HCT116 (cell line): ENCODE results near the gene GRB10. TPM values are rescaled to one million over a fixed set of nuclear protein-coding genes. Genes with fewer than 3 reads are reported as not detected.

Experiments used
- ATAC-seq: fragments of 200-7000 bp; cut with Tn5 transposase; 2 replicates; pipeline ENCODE4 v1.9.1; 2020; ENCODE audit warnings: mild to moderate bottlenecking, moderate library complexity
- BruUV-seq: library from RNA; stranded (reverse); fragments of 400-500 nt; replicated peaks from 2 replicates; lab custom pipeline; 2021; lab: Mats Ljungman, UMichigan
- CTCF ChIA-PET: fragments of 300-600 bp; sonication (Branson Sonifier 250); formaldehyde crosslinking; loops from one replicate; lab custom pipeline; 2021; ENCODE audit warnings: antibody characterized with exemption; lab: Charles Lee
- POLR2A ChIA-PET: fragments of 300-600, 350-600 bp; sonication (Branson Sonifier 250); formaldehyde crosslinking; loops from one replicate; lab custom pipeline; 2021; ENCODE audit warnings: antibody characterized with exemption; lab: Charles Lee
- RAD21 ChIA-PET, 2 experiments: fragments of 300-600 bp; sonication (Branson Sonifier 250); formaldehyde crosslinking; loops; one replicate each; lab custom pipeline; 2023; ENCODE audit warnings: low total read pairs in 2 of 2; ENCODE audit not compliant: uncharacterized antibody in 2 of 2, unreplicated experiment in 2 of 2, low non-redundant PET in 1 of 2; lab: Charles Lee
- DNase-seq: peaks from one replicate; pipeline ENCODE4 v3.0.0-alpha.2; 2010; ENCODE audit warnings: low read depth, low spot score
- H2AFZ ChIP-seq: fragments of 200-600 bp; shearing (Covaris generic), sonication (generic); 2 replicates; pipeline ENCODE4 v1.6.1; 2017; ENCODE audit warnings: low read depth, mixed run types, mixed read lengths, antibody characterized with exemption, low read length; ENCODE audit not compliant: poor library complexity, severe bottlenecking
- H3K27ac ChIP-seq: 2 replicates; pipeline ENCODE4 v1.5.1; 2012; ENCODE audit warnings: low read depth, low read length
- H3K27me3 ChIP-seq: fragments of 200-600 bp; sonication (generic); 2 replicates; pipeline ENCODE4 v1.6.1; 2016; ENCODE audit warnings: mixed run types, low read length, mixed read lengths; ENCODE audit not compliant: insufficient read depth
- H3K36me3 ChIP-seq, 2 experiments: fragments of 200-500 bp in 1 of 2; fragments of 200-600 bp in 1 of 2; sonication (Bioruptor generic) in 1 of 2; sonication (generic) in 1 of 2; 2 replicates each; pipeline versions ENCODE4 v1.5.1 to v1.6.1; 2014 to 2016; ENCODE audit warnings: low read length in 2 of 2, inconsistent platforms in 1 of 2, mixed read lengths in 1 of 2, mixed run types in 1 of 2; ENCODE audit not compliant: insufficient read depth in 2 of 2, control insufficient read depth in 1 of 2
- H3K4me1 ChIP-seq, 2 experiments: fragments of 200-600 bp in 1 of 2; sonication (generic) in 1 of 2; 2 replicates each; pipeline versions ENCODE4 v1.5.1 to v1.6.1; 2012 to 2017; ENCODE audit warnings: low read length in 2 of 2, inconsistent platforms in 1 of 2, mild to moderate bottlenecking in 1 of 2, mixed read lengths in 1 of 2, mixed run types in 1 of 2, moderate library complexity in 1 of 2; ENCODE audit not compliant: insufficient read depth in 2 of 2, control insufficient read depth in 1 of 2
- H3K4me2 ChIP-seq: fragments of 200-600 bp; sonication (generic); 2 replicates; pipeline ENCODE4 v1.6.1; 2017; ENCODE audit warnings: mixed run types, low read length, mixed read lengths
- H3K4me3 ChIP-seq, 2 experiments: fragments of 200-600 bp in 1 of 2; sonication (generic) in 1 of 2; replicated peaks in 1 of 2; 2 replicates each; pipeline ENCODE4 v1.5.1; 2011 to 2016; ENCODE audit warnings: low read length in 2 of 2, control low read depth in 1 of 2, low read depth in 1 of 2, mild to moderate bottlenecking in 1 of 2, mixed read lengths in 1 of 2, mixed run types in 1 of 2
- H3K79me2 ChIP-seq: fragments of 200-600 bp; sonication (generic); 2 replicates; pipeline ENCODE4 v1.6.1; 2017; ENCODE audit warnings: mild to moderate bottlenecking, mixed run types, low read length, moderate library complexity, mixed read lengths; ENCODE audit not compliant: insufficient read depth
- H3K9ac ChIP-seq: fragments of 200-600 bp; sonication (generic); 2 replicates; pipeline ENCODE4 v1.6.1; 2016; ENCODE audit warnings: low read length, mixed read lengths
- H3K9me2 ChIP-seq: fragments of 200-600 bp; sonication (generic), shearing (Covaris generic); 2 replicates; pipeline ENCODE4 v1.6.1; 2017; ENCODE audit warnings: mixed run types, mild to moderate bottlenecking, moderate library complexity; ENCODE audit not compliant: insufficient read depth
- H3K9me3 ChIP-seq, 2 experiments: fragments of 200-500 bp in 1 of 2; fragments of 200-600 bp in 1 of 2; sonication (Bioruptor generic) in 1 of 2; sonication (generic) in 1 of 2; 2 replicates each; pipeline ENCODE4 v1.6.1; 2014 to 2017; ENCODE audit warnings: low read length in 2 of 2, mixed read lengths in 2 of 2, inconsistent platforms in 1 of 2, low read depth in 1 of 2, mild to moderate bottlenecking in 1 of 2, mixed run types in 1 of 2, moderate library complexity in 1 of 2; ENCODE audit not compliant: control insufficient read depth in 1 of 2, insufficient read depth in 1 of 2
- H4K20me1 ChIP-seq: fragments of 200-600 bp; sonication (generic), shearing (Covaris generic); 2 replicates; pipeline ENCODE4 v1.6.1; 2017; ENCODE audit warnings: mixed run types, mild to moderate bottlenecking, moderate library complexity; ENCODE audit not compliant: insufficient read depth
- CEBPB ChIP-seq: IDR thresholded peaks from 2 replicates; pipeline ENCODE4 v1.6.1; 2012; ENCODE audit warnings: low read depth
- EZH2 ChIP-seq: fragments of 200-600 bp; sonication (generic); IDR thresholded peaks from 2 replicates; pipeline ENCODE4 v1.6.1; 2017; ENCODE audit warnings: antibody characterized with exemption, mixed run types
- EZH2phosphoT487 ChIP-seq: fragments of 200-600 bp; IDR thresholded peaks from 2 replicates; pipeline ENCODE4 v1.6.1; 2018; ENCODE audit warnings: antibody characterized with exemption, borderline replicate concordance
- FOSL1 ChIP-seq: IDR thresholded peaks from 2 replicates; pipeline ENCODE4 v1.6.1; 2012; ENCODE audit warnings: low read depth
- POLR2A ChIP-seq: IDR thresholded peaks from 2 replicates; pipeline ENCODE4 v1.7.0; 2011; ENCODE audit warnings: borderline replicate concordance; ENCODE audit not compliant: insufficient read depth, insufficient read length; ENCODE audit errors: extremely low read depth
- POLR2AphosphoS5 ChIP-seq: IDR thresholded peaks from 2 replicates; pipeline ENCODE4 v1.6.1; 2011; ENCODE audit warnings: mild to moderate bottlenecking, low read depth, low read length, moderate library complexity
- RAD21 ChIP-seq: IDR thresholded peaks from 2 replicates; pipeline ENCODE4 v1.6.1; 2012; ENCODE audit warnings: low read depth, mild to moderate bottlenecking
- SIN3A ChIP-seq: IDR thresholded peaks from 2 replicates; pipeline ENCODE4 v1.6.1; 2012; ENCODE audit warnings: low read depth
- SRF ChIP-seq: IDR thresholded peaks from 2 replicates; pipeline ENCODE4 v1.6.1; 2012; ENCODE audit warnings: low read depth
- TCF7L2 ChIP-seq: IDR thresholded peaks from 2 replicates; pipeline ENCODE4 v1.7.0; 2011; ENCODE audit warnings: borderline replicate concordance, inconsistent platforms; ENCODE audit not compliant: insufficient read depth, insufficient read length; ENCODE audit errors: extremely low read depth
- ZFX ChIP-seq: fragments of 450-650 bp; IDR thresholded peaks from 2 replicates; pipeline ENCODE4 v1.6.1; 2017
- intact Hi-C: fragments of 100-400 bp; cut with micrococcal nuclease; formaldehyde crosslinking; loops from 2 replicates; pipeline ENCODE4 v1.10.0; 2022
- total RNA-seq: library from RNA; stranded (reverse); gene quantifications from one replicate; pipeline ENCODE4 v1.2.1, GENCODE V29; 2021; ENCODE audit not compliant: unreplicated experiment
- TF ChIP-seq, protein P1 (sequence below), 3 experiments: fragments of 200-600 bp in 1 of 3; sonication (generic) in 1 of 3; IDR thresholded peaks in 2 of 3; conservative IDR thresholded peaks in 1 of 3; 2 replicates each; pipeline ENCODE4 v1.5.1; 2012 to 2017; ENCODE audit warnings: low read depth in 2 of 3, low read length in 2 of 3, antibody characterized with exemption in 1 of 3, borderline replicate concordance in 1 of 3, control low read depth in 1 of 3, mild to moderate bottlenecking in 1 of 3, mixed read lengths in 1 of 3, mixed run types in 1 of 3, moderate library complexity in 1 of 3; ENCODE audit not compliant: insufficient read depth in 1 of 3

The GRB10 gene
- total RNA-seq, 1 experiment from 2014 or later: 37.3 TPM

DNA sequence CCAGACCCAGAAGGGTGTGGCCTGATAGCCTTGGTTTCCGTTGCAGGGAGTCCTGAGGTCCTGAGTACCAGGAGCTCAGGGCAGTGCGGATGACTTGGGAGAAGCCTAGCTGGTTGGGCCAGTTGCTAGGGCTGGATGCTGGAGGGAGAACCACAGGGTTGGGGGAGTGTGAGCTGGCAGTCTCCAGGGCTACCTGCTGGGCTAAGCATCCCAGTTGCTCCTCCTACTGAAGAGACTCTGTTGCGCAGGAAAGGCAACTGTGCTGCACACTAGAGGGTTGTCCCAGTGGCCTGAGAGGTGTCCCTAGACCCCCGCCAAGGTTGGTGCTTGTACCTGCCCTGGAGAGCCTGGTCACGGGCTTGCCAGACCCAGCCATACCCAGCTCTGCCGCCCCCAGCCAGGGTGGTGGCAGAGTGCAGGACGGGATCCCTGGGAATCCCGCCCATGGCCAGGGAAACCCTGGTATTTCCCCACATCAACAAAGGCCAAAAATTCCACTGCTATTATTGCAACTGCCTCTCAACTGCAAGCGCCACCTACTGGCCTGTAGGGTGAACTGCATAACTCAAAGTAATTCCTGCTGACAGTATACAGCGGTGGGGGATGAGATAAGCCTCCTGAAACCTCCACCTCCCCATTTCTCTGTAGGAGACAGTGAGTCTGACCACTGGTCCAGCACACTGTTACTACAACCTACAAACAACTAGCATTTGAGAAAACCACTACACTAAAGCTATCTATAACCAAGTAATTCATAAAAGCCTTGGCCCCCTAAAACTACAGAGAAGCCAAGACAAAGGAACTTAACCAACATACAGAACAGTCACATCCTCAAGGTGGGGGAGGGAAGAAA is 149.9 kb downstream of the GRB10 start:
- ChIA-PET CTCF (interaction anchor here (0.7 to 1.3 kb wide), 2 partner anchors 31 to 164 kb away, joined by 3 read pairs; no protein-coding TSS in a partner anchor), POLR2A (no interaction called here), RAD21 (no interaction called here)
- BruUV-seq: no TSS peak
- H3K27me3 ChIP-seq: no peaks in the 10 kb centered on the region
- H3K79me2 ChIP-seq: no peaks in the 10 kb centered on the region
- H4K20me1 ChIP-seq: no peaks in the 10 kb centered on the region
- no peak overlapping the region for H3K9ac ChIP-seq
- no peak overlapping the region for H3K27ac ChIP-seq
- TF ChIP-seq RAD21: peak; percentile 47; the same call in 1 of the 2 replicates
- TF ChIP-seq POLR2AphosphoS5: no peak
- TF ChIP-seq, protein P1, sequence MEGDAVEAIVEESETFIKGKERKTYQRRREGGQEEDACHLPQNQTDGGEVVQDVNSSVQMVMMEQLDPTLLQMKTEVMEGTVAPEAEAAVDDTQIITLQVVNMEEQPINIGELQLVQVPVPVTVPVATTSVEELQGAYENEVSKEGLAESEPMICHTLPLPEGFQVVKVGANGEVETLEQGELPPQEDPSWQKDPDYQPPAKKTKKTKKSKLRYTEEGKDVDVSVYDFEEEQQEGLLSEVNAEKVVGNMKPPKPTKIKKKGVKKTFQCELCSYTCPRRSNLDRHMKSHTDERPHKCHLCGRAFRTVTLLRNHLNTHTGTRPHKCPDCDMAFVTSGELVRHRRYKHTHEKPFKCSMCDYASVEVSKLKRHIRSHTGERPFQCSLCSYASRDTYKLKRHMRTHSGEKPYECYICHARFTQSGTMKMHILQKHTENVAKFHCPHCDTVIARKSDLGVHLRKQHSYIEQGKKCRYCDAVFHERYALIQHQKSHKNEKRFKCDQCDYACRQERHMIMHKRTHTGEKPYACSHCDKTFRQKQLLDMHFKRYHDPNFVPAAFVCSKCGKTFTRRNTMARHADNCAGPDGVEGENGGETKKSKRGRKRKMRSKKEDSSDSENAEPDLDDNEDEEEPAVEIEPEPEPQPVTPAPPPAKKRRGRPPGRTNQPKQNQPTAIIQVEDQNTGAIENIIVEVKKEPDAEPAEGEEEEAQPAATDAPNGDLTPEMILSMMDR (IDR thresholded peaks at IDR 0.05 in 2 of 3, conservative IDR thresholded peaks at IDR 0.05 in 1 of 3; ENCODE audit: borderline replicate concordance in 1 of 3, insufficient read depth in 1 of 3, low read depth in 2 of 3, low read length in 2 of 3): peak; percentile 58 to 93 (median 87); a peak in 5 of 6 replicates
- no peak for TF ChIP-seq FOSL1
- ATAC-seq: peak; percentile 92
- peak; percentile 19 for DNase-seq
- no peak overlapping the region for H3K4me2 ChIP-seq
- H3K4me1 ChIP-seq: peaks cover 6 to 7% of the 10 kb centered on the region in 2 experiments; a peak in 2 of 4 replicates
- H3K9me3 ChIP-seq: no peaks in the 10 kb centered on the region
- H2AFZ ChIP-seq: no peak overlapping the region
- intact Hi-C loops: loop anchor here (2.0 kb wide), 1 partner anchor 164 kb away; no protein-coding TSS in a partner anchor
- no peak overlapping the region for H3K4me3 ChIP-seq
- no peaks in the 10 kb centered on the region for H3K36me3 ChIP-seq
- no peaks in the 10 kb centered on the region for H3K9me2 ChIP-seq

DNA sequence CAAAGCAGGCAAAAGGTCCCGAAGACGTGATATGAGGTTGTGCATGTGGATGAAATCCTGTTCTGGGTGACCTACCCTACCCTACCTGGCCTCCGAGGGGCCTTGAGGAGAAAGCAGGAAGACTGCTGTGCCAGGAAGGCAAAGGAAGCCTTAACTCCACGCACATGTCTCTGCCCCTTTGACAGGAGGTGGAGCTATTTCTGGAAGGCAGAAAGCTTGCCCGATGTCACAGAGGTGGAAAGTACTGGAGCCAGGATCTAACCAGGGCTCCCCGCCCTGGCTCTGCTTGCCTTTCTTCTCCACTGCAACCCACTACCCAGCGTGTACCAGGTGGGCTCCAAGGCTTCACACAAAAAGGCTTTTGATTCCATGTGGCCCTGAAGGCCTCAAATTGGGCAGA is 151.1 kb downstream of the GRB10 start:
- CTCF ChIA-PET: interaction anchor here (1.3 kb wide), 1 partner anchor 163 kb away, joined by 3 read pairs; no protein-coding TSS in a partner anchor
- intact Hi-C loops: loop anchor here (2.0 kb wide), 1 partner anchor 163 kb away; no protein-coding TSS in a partner anchor
- no peak overlapping the region for H3K27ac ChIP-seq
- H3K36me3 ChIP-seq: no peaks in the 10 kb centered on the region
- no peaks in the 10 kb centered on the region for H3K79me2 ChIP-seq
- H3K9me2 ChIP-seq: no peaks in the 10 kb centered on the region
- RAD21 ChIA-PET: no interaction called here
- no peak overlapping the region for H2AFZ ChIP-seq
- H3K9ac ChIP-seq: no peak overlapping the region
- BruUV-seq: no TSS peak
- H3K4me2 ChIP-seq: no peak overlapping the region
- no peaks in the 10 kb centered on the region for H3K9me3 ChIP-seq
- H4K20me1 ChIP-seq: no peaks in the 10 kb centered on the region
- no peaks in the 10 kb centered on the region for H3K27me3 ChIP-seq
- POLR2A ChIA-PET: no interaction called here
- H3K4me3 ChIP-seq: no peak overlapping the region
- ATAC-seq: no peak
- no peak for DNase-seq
- peaks cover 6 to 7% of the 10 kb centered on the region in 2 experiments; a peak in 2 of 4 replicates for H3K4me1 ChIP-seq
- no peak for TF ChIP-seq SIN3A
- TF ChIP-seq POLR2AphosphoS5: no peak
- no peak for TF ChIP-seq EZH2
- TF ChIP-seq SRF: no peak
- no peak for TF ChIP-seq EZH2phosphoT487
- no peak for TF ChIP-seq TCF7L2
- TF ChIP-seq ZFX: no peak
- TF ChIP-seq CEBPB: no peak
- TF ChIP-seq, protein P1 (IDR thresholded peaks at IDR 0.05 in 2 of 3, conservative IDR thresholded peaks at IDR 0.05 in 1 of 3; ENCODE audit: borderline replicate concordance in 1 of 3, insufficient read depth in 1 of 3, low read depth in 2 of 3, low read length in 2 of 3): no peak
- no peak for TF ChIP-seq POLR2A
